CD4-positive, alpha-beta T cell (primary cell): ENCODE measurements around the gene SLCO2A1. TPM values are rescaled to one million over a fixed set of nuclear protein-coding genes. Genes with fewer than 3 reads are reported as not detected.

Source experiments
- ATAC-seq: fragments of 200-7000 bp; cut with Tn5 transposase; one replicate; pipeline ENCODE4 v1.10.0; 2022; ENCODE audit warnings: mild to moderate bottlenecking; ENCODE audit not compliant: poor library complexity
- CTCF ChIA-PET: fragments of 350-600 bp; sonication (Branson Sonifier 250); formaldehyde crosslinking; loops from one replicate; lab custom pipeline; 2021; ENCODE audit warnings: antibody characterized with exemption, inconsistent platforms; lab: Charles Lee
- POLR2A ChIA-PET: fragments of 350-600 bp; sonication (Branson Sonifier 250); formaldehyde crosslinking; loops from one replicate; lab custom pipeline; 2021; ENCODE audit warnings: antibody characterized with exemption, inconsistent platforms; lab: Charles Lee
- DNase-seq, 14 experiments: peaks; one replicate each; pipeline ENCODE4 v3.0.0-alpha.2; 2013 to 2020; ENCODE audit warnings: mixed read lengths in 2 of 14
- H3K27ac ChIP-seq, 2 donors: one replicate each; pipeline versions ENCODE4 v1.5.1 to v1.7.0; 2013; ENCODE audit warnings: low read length in 2 of 2, low read depth in 1 of 2, mild to moderate bottlenecking in 1 of 2
- H3K27me3 ChIP-seq, 2 experiments: 1 replicate in 1 of 2; 2 replicates in 1 of 2; pipeline versions ENCODE4 v1.6.1 to v1.7.0; 2013; ENCODE audit warnings: low read length in 2 of 2, control low read depth in 1 of 2, mild to moderate bottlenecking in 1 of 2, moderate library complexity in 1 of 2; ENCODE audit not compliant: insufficient read depth in 2 of 2, control insufficient read depth in 1 of 2
- H3K36me3 ChIP-seq: one replicate; pipeline ENCODE4 v1.6.1; 2013; ENCODE audit warnings: low read length, control low read depth; ENCODE audit not compliant: insufficient read depth
- H3K4me1 ChIP-seq: one replicate; pipeline ENCODE4 v1.6.1; 2013; ENCODE audit warnings: low read length, control low read depth; ENCODE audit not compliant: insufficient read depth
- H3K4me3 ChIP-seq: one replicate; pipeline ENCODE4 v1.5.1; 2013; ENCODE audit warnings: mild to moderate bottlenecking, low read length, moderate library complexity
- H3K9me3 ChIP-seq, 2 experiments: 1 replicate in 1 of 2; 2 replicates in 1 of 2; pipeline versions ENCODE4 v1.6.1 to v1.7.0; 2013; ENCODE audit warnings: low read length in 2 of 2, mild to moderate bottlenecking in 2 of 2, control low read depth in 1 of 2, moderate library complexity in 1 of 2; ENCODE audit not compliant: control insufficient read depth in 1 of 2, insufficient read depth in 1 of 2
- H3K27ac Mint-ChIP-seq: one replicate; pipeline ENCODE4 v1.8.0; 2020; ENCODE audit warnings: mixed read lengths
- H3K27me3 Mint-ChIP-seq: one replicate; pipeline ENCODE4 v1.8.0; 2021; ENCODE audit warnings: mixed read lengths
- H3K36me3 Mint-ChIP-seq: one replicate; pipeline ENCODE4 v1.8.0; 2021; ENCODE audit warnings: low read depth, mixed read lengths
- H3K4me1 Mint-ChIP-seq: one replicate; pipeline ENCODE4 v1.8.0; 2021; ENCODE audit warnings: low read depth, mixed read lengths
- H3K4me3 Mint-ChIP-seq: one replicate; pipeline ENCODE4 v1.8.0; 2020; ENCODE audit warnings: mild to moderate bottlenecking, mixed read lengths
- H3K9me3 Mint-ChIP-seq: one replicate; pipeline ENCODE4 v1.8.0; 2020; ENCODE audit warnings: mixed read lengths
- intact Hi-C, 2 experiments: fragments of 100-400 bp; cut with DNase I in 1 of 2; cut with micrococcal nuclease in 1 of 2; formaldehyde crosslinking; loops; one replicate each; pipeline versions ENCODE4 v1.15.1 to v1.9.0; 2023 to 2025; cut with DNase I, micrococcal nuclease
- total RNA-seq, 174 experiments: library from RNA in 2 of 174; stranded (reverse) in 2 of 174; gene quantifications; one replicate each; pipeline ENCODE4 v1.2.3 and lab custom pipeline; 2021 to 2026
- TF ChIP-seq, protein P1 (sequence below): fragments of 200-600 bp; IDR thresholded peaks from one replicate; pipeline ENCODE4 v1.8.0; 2022; ENCODE audit warnings: antibody characterized with exemption, mild to moderate bottlenecking

SLCO2A1 gene
- total RNA-seq, 2 experiments from 2014 or later, result not detected

DNA sequence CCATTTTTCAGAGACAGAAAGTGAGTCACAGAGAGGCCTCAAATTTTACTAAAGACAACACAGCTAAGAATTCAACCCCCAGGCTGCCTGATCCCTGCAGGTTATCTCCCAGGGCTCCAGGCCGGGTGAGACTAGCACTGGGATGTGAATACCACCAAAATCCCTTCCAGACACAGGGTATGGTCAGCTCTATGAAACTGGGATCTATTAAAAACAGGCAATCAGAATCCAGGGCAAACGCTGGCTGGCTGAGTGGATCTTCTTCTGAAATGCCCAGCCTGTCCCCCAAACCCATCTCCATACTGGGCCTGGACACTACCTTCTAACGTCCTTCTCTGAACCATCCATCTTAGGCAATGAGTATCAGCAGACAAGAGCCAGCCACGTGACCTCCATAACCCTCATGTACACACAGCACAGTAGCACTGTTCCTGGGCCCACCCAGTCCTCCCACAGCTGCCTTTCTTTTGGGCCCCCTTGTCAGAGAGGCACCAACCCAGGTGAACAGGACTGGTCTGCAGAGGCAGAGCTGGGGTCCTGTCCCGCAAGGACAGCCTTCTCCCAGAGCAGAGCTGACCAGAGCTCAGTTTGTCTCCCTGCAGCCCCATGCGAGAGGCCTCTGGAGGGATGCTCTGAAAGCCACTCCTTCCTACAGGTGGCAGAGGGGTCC is 135.9 kb downstream of the SLCO2A1 start:
- Histone ChIP-seq H3K36me3 (no peaks in the 10 kb centered on the region), H3K4me3 (no peak overlapping the region), H3K4me1 (peaks cover 7% of the 10 kb centered on the region), H3K9me3 (peaks cover 0 to 8% of the 10 kb centered on the region in 2 experiments), H3K27ac (no peak overlapping the region), H3K27me3 (peaks cover 23 to 41% of the 10 kb centered on the region in 2 experiments)
- ChIA-PET POLR2A (no interaction called here), CTCF (no interaction called here)
- H3K4me3 Mint-ChIP-seq, result no peak overlapping the region
- ATAC-seq, result no peak
- H3K27me3 Mint-ChIP-seq, result peaks cover 66% of the 10 kb centered on the region
- H3K9me3 Mint-ChIP-seq, result no peaks in the 10 kb centered on the region
- intact Hi-C loops, result no loop called here
- TF ChIP-seq, protein P1, sequence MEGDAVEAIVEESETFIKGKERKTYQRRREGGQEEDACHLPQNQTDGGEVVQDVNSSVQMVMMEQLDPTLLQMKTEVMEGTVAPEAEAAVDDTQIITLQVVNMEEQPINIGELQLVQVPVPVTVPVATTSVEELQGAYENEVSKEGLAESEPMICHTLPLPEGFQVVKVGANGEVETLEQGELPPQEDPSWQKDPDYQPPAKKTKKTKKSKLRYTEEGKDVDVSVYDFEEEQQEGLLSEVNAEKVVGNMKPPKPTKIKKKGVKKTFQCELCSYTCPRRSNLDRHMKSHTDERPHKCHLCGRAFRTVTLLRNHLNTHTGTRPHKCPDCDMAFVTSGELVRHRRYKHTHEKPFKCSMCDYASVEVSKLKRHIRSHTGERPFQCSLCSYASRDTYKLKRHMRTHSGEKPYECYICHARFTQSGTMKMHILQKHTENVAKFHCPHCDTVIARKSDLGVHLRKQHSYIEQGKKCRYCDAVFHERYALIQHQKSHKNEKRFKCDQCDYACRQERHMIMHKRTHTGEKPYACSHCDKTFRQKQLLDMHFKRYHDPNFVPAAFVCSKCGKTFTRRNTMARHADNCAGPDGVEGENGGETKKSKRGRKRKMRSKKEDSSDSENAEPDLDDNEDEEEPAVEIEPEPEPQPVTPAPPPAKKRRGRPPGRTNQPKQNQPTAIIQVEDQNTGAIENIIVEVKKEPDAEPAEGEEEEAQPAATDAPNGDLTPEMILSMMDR, result no peak
- no peaks in the 10 kb centered on the region for H3K36me3 Mint-ChIP-seq
- DNase-seq, result no peak
- H3K4me1 Mint-ChIP-seq, result no peaks in the 10 kb centered on the region
- H3K27ac Mint-ChIP-seq, result no peak overlapping the region

DNA sequence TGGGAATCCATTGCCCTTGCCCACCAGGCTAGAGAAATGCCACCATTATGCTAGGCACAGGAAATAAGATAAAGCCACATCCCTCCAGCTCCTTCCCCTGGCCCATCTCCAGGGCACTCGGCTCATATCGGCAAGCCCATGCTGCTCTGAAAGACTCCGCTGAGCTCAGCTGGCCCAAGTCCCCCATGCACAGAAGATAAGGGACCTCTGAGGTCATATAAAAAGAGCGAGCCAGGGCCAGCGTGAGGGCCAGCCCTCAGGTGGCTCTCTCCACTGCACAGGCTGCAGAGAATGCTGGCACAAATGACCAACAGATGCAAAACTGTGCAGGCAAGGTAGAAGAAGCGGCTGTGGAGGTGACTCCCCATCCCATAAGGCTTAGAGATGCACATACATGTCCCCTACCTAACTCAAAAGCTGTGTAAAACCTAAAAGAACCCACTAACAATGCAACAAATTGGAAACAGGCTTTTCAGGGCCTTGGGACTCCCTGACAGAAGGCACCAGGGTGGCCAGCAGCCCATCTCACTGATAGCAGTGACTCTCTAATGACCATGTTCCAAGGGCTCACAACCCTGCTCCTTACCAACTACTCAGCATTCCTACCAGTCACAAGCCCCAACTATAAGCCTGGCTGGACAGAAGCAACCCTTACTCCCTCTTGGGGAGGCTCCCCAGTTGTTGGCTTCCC is 137.0 kb downstream of the SLCO2A1 start:
- TF ChIP-seq, protein P1, result no peak
- no peaks in the 10 kb centered on the region for H3K36me3 Mint-ChIP-seq
- H3K4me1 Mint-ChIP-seq, result no peaks in the 10 kb centered on the region
- Histone ChIP-seq H3K27me3 (peaks cover 22 to 41% of the 10 kb centered on the region in 2 experiments), H3K9me3 (peaks cover 0 to 8% of the 10 kb centered on the region in 2 experiments), H3K36me3 (no peaks in the 10 kb centered on the region), H3K4me1 (peaks cover 7% of the 10 kb centered on the region), H3K27ac (no peak overlapping the region), H3K4me3 (no peak overlapping the region)
- ChIA-PET POLR2A (no interaction called here), CTCF (no interaction called here)
- intact Hi-C loops, result no loop called here
- ATAC-seq (no peak), DNase-seq (no peak)
- peaks cover 59% of the 10 kb centered on the region for H3K27me3 Mint-ChIP-seq
- no peak overlapping the region for H3K27ac Mint-ChIP-seq
- no peaks in the 10 kb centered on the region for H3K9me3 Mint-ChIP-seq
- H3K4me3 Mint-ChIP-seq, result no peak overlapping the region

DNA sequence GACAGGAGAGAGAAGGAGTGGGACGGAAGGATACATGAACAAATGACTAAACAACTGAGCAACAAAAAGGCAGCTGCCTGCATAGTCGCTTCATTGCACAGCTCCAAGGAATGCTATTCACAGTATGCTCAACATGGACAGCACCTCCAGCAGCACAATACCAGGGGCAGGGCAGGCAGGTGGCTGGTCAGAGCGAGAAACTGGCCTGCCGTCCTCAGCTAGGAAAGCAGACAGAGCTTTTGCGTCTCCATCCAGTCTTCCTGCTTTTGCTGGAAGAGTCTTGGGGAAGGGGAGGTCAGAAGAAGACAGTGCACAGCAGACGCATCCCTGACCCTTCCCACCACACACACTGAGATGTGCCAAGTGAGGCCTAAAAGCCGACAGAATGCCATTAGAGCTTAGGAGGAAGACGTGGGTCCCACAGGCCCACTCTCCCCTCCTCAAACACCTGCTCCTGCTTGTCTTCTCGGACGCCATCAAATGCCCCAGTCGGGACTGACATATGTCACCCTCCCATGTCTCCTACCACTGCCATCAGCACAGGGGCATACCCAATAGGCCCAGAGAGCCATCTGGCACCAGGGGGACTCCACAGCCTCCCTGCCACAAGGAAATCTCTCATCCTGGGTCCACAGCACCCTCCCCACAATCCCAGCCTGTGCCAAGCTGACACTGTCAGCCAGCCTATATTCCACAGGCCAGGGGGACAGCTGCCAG is 137.9 kb downstream of the SLCO2A1 start:
- DNase-seq (no peak), ATAC-seq (no peak)
- H3K36me3 ChIP-seq, result no peaks in the 10 kb centered on the region
- H3K27ac ChIP-seq, result no peak overlapping the region
- peaks cover 7% of the 10 kb centered on the region for H3K4me1 ChIP-seq
- intact Hi-C loops, result no loop called here
- Mint-ChIP-seq H3K27ac (no peak overlapping the region), H3K4me1 (no peaks in the 10 kb centered on the region), H3K36me3 (no peaks in the 10 kb centered on the region), H3K9me3 (no peaks in the 10 kb centered on the region), H3K4me3 (no peak overlapping the region), H3K27me3 (peaks cover 51% of the 10 kb centered on the region)
- no peak overlapping the region for H3K4me3 ChIP-seq
- ChIA-PET CTCF (no interaction called here), POLR2A (no interaction called here)
- peaks cover 0 to 8% of the 10 kb centered on the region in 2 experiments for H3K9me3 ChIP-seq
- H3K27me3 ChIP-seq, result peaks cover 19 to 33% of the 10 kb centered on the region in 2 experiments
- TF ChIP-seq, protein P1, result no peak
